Measurements from ENCODE around the gene NCK1.

Gene NCK1

DNA sequence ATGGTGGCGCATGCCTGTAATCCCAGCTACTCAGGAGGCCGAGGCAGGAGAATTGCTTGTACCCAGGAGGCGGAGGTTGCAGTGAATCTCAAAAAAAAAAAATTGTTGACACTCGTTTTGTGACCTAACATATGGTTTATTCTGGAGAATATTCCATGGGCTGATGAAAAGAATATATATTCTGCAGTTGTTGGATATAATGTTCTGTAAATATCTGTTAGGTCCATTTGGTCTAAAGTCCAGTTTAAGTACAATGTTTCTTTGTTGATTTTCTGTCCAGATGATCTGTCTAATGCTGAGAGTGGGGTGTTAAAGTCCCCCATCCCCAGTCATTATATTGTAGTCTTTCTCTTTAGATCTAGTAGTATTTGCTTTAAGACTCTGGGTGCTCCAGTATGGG lies 111.3 kb downstream of the NCK1 start:
- TF ChIP-seq, protein P1, sequence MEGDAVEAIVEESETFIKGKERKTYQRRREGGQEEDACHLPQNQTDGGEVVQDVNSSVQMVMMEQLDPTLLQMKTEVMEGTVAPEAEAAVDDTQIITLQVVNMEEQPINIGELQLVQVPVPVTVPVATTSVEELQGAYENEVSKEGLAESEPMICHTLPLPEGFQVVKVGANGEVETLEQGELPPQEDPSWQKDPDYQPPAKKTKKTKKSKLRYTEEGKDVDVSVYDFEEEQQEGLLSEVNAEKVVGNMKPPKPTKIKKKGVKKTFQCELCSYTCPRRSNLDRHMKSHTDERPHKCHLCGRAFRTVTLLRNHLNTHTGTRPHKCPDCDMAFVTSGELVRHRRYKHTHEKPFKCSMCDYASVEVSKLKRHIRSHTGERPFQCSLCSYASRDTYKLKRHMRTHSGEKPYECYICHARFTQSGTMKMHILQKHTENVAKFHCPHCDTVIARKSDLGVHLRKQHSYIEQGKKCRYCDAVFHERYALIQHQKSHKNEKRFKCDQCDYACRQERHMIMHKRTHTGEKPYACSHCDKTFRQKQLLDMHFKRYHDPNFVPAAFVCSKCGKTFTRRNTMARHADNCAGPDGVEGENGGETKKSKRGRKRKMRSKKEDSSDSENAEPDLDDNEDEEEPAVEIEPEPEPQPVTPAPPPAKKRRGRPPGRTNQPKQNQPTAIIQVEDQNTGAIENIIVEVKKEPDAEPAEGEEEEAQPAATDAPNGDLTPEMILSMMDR (IDR thresholded peaks at IDR 0.05; ENCODE audit: low read length), result no peak
- TF ChIP-seq EZH2 (IDR thresholded peaks at IDR 0.05; ENCODE audit: borderline replicate concordance, low read length), result no peak

DNA sequence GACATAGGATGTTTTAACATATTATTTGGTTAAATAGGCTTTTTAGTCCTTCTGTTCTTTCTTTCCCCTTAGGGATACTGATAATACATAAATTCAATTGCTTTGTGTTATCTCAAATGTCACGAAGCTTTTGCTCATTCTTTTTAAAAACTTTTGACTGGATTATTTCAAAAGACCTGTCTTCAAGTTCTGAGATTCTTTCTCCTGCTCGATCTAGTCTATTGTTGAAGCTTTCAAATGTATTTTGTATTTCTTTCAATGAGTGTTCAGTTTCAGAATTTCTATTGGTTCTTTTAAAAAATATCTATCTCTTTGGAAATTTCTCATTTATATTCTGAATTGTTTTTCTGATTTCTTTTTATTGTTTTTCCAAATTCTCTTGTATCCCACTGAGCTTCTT lies 112.7 kb downstream of the NCK1 start:
- Histone ChIP-seq H3K27ac (ENCODE audit: low read depth, low read length, poor library complexity, severe bottlenecking) (no peak overlapping the region), H3K4me1 (ENCODE audit: insufficient read depth, low read length, severe bottlenecking) (no peaks in the 10 kb centered on the region), H3K79me2 (ENCODE audit: insufficient read depth, low read length) (no peaks in the 10 kb centered on the region), H3K4me2 (ENCODE audit: low read length) (no peak overlapping the region), H3K9me2 (ENCODE audit: low read depth, low read length) (no peaks in the 10 kb centered on the region), H2AFZ (ENCODE audit: low read length) (no peak overlapping the region), H4K20me1 (ENCODE audit: insufficient read depth, low read length) (no peaks in the 10 kb centered on the region), H3K4me3 (ENCODE audit: low read depth, low read length, poor library complexity, severe bottlenecking) (no peak overlapping the region), H3K27me3 (ENCODE audit: insufficient read depth, low read length) (no peaks in the 10 kb centered on the region), H3K9ac (ENCODE audit: low read length) (no peak overlapping the region), H3K36me3 (ENCODE audit: insufficient read depth, low read length) (no peaks in the 10 kb centered on the region), H3K9me3 (ENCODE audit: low read length) (0 out of 2 replicates have a peak, but pooled peaks cover 5% of the 10 kb centered on the region), H3F3A (ENCODE audit: insufficient read depth, low read length) (no peaks in the 10 kb centered on the region)
- TF ChIP-seq EZH2 (IDR thresholded peaks at IDR 0.05; ENCODE audit: borderline replicate concordance, low read length), result no peak
- TF ChIP-seq, protein P1 (IDR thresholded peaks at IDR 0.05; ENCODE audit: low read length), result no peak

More for the DNA sequence above, 111.3 kb downstream of the NCK1 start:
- Histone ChIP-seq H2AFZ (ENCODE audit: low read length) (no peak overlapping the region), H3K27me3 (ENCODE audit: insufficient read depth, low read length) (no peaks in the 10 kb centered on the region), H3K27ac (ENCODE audit: low read depth, low read length, poor library complexity, severe bottlenecking) (no peak overlapping the region), H4K20me1 (ENCODE audit: insufficient read depth, low read length) (no peaks in the 10 kb centered on the region), H3K36me3 (ENCODE audit: insufficient read depth, low read length) (no peaks in the 10 kb centered on the region), H3K9me2 (ENCODE audit: low read depth, low read length) (no peaks in the 10 kb centered on the region), H3F3A (ENCODE audit: insufficient read depth, low read length) (no peaks in the 10 kb centered on the region), H3K4me2 (ENCODE audit: low read length) (no peak overlapping the region), H3K9me3 (ENCODE audit: low read length) (0 out of 2 replicates have a peak, but pooled peaks cover 5% of the 10 kb centered on the region), H3K4me3 (ENCODE audit: low read depth, low read length, poor library complexity, severe bottlenecking) (no peak overlapping the region), H3K9ac (ENCODE audit: low read length) (no peak overlapping the region), H3K4me1 (ENCODE audit: insufficient read depth, low read length, severe bottlenecking) (no peaks in the 10 kb centered on the region), H3K79me2 (ENCODE audit: insufficient read depth, low read length) (no peaks in the 10 kb centered on the region)

DNA sequence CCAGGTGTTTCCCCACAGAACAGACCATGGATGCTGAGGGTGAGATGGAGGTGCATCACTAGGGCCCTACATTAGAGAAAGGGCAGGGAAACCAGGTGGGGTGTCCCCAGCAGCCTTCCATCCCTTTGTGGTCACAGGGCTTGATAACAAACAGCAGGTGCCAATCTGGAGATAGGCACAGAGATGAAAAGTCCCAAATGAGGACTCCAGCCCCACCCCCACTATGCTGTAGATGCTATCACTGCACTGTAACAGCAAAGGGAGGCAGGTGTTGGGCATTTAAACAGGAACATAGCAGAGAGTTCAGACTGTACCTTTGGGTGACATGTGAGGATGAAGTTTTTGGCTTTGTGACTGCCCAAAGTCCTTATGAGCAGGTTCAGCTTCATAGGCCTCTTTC lies 117.2 kb downstream of the NCK1 start:
- H3K4me2 ChIP-seq (ENCODE audit: low read length), result no peak overlapping the region
- TF ChIP-seq, protein P1 (IDR thresholded peaks at IDR 0.05; ENCODE audit: low read length), result no peak
- no peak for TF ChIP-seq EZH2 (IDR thresholded peaks at IDR 0.05; ENCODE audit: borderline replicate concordance, low read length)
- no peaks in the 10 kb centered on the region for H3K36me3 ChIP-seq (ENCODE audit: insufficient read depth, low read length)
- no peaks in the 10 kb centered on the region for H3F3A ChIP-seq (ENCODE audit: insufficient read depth, low read length)
- no peaks in the 10 kb centered on the region for H3K4me1 ChIP-seq (ENCODE audit: insufficient read depth, low read length, severe bottlenecking)
- no peak overlapping the region for H3K27ac ChIP-seq (ENCODE audit: low read depth, low read length, poor library complexity, severe bottlenecking)
- no peaks in the 10 kb centered on the region for H4K20me1 ChIP-seq (ENCODE audit: insufficient read depth, low read length)
- no peaks in the 10 kb centered on the region for H3K79me2 ChIP-seq (ENCODE audit: insufficient read depth, low read length)
- no peak overlapping the region for H3K9ac ChIP-seq (ENCODE audit: low read length)
- no peaks in the 10 kb centered on the region for H3K27me3 ChIP-seq (ENCODE audit: insufficient read depth, low read length)
- H3K9me3 ChIP-seq (ENCODE audit: low read length), result 0 out of 2 replicates have a peak, but pooled peaks cover 5% of the 10 kb centered on the region
- no peak overlapping the region for H3K4me3 ChIP-seq (ENCODE audit: low read depth, low read length, poor library complexity, severe bottlenecking)
- H2AFZ ChIP-seq (ENCODE audit: low read length), result no peak overlapping the region
- no peaks in the 10 kb centered on the region for H3K9me2 ChIP-seq (ENCODE audit: low read depth, low read length)
